Panc1 (cell line): ENCODE measurements around the gene PRND. TPM values are rescaled to one million over a fixed set of nuclear protein-coding genes. Genes with fewer than 3 reads are reported as not detected.

Source experiments
- ATAC-seq: fragments of 200-7000 bp; cut with Tn5 transposase; 2 replicates; pipeline ENCODE4 v1.9.1; 2020; ENCODE audit warnings: mild to moderate bottlenecking, moderate library complexity
- BruUV-seq: library from RNA; stranded (reverse); fragments of 400-500 nt; replicated peaks from 2 replicates; lab custom pipeline; 2021; lab: Mats Ljungman, UMichigan
- CTCF ChIA-PET: fragments of 300-600 bp; sonication (Branson Sonifier 250); formaldehyde crosslinking; loops from one replicate; lab custom pipeline; 2022; ENCODE audit warnings: antibody characterized with exemption; lab: Charles Lee
- POLR2A ChIA-PET: fragments of 300-600 bp; sonication (Branson Sonifier 250); formaldehyde crosslinking; loops from one replicate; lab custom pipeline; 2022; ENCODE audit warnings: antibody characterized with exemption; lab: Charles Lee
- DNase-seq: peaks from one replicate; pipeline ENCODE4 v3.0.0-alpha.2; 2010; ENCODE audit warnings: low read depth, low spot score
- H3K27ac ChIP-seq: 2 replicates; pipeline ENCODE4 v1.5.1; 2011; ENCODE audit warnings: mild to moderate bottlenecking, low read length, inconsistent platforms
- H3K27me3 ChIP-seq: fragments of 200-500 bp; sonication (Bioruptor generic); 2 replicates; pipeline ENCODE4 v1.6.0; 2014; ENCODE audit warnings: low read length, inconsistent platforms; ENCODE audit not compliant: control insufficient read depth, insufficient read depth
- H3K36me3 ChIP-seq: fragments of 200-500 bp; sonication (Bioruptor generic); 2 replicates; pipeline ENCODE4 v1.5.1; 2014; ENCODE audit warnings: inconsistent platforms, mild to moderate bottlenecking, low read length, moderate library complexity; ENCODE audit not compliant: control insufficient read depth, insufficient read depth
- H3K4me1 ChIP-seq: 2 replicates; pipeline ENCODE4 v1.5.1; 2011; ENCODE audit warnings: inconsistent platforms, mild to moderate bottlenecking, low read length, moderate library complexity; ENCODE audit not compliant: control insufficient read depth, insufficient read depth
- H3K4me3 ChIP-seq, 2 experiments: 2 replicates each; pipeline ENCODE4 v1.5.1; 2011 to 2012; ENCODE audit warnings: low read depth in 2 of 2, low read length in 2 of 2, mild to moderate bottlenecking in 2 of 2, inconsistent platforms in 1 of 2, moderate library complexity in 1 of 2
- H3K9me3 ChIP-seq: fragments of 200-500 bp; sonication (Bioruptor generic); 2 replicates; pipeline ENCODE4 v1.5.1; 2014; ENCODE audit warnings: low read depth, mild to moderate bottlenecking, inconsistent platforms, low read length, moderate library complexity; ENCODE audit not compliant: control insufficient read depth, insufficient read depth
- POLR2AphosphoS5 ChIP-seq: IDR thresholded peaks from 2 replicates; pipeline ENCODE4 v1.6.1; 2012; ENCODE audit warnings: mild to moderate bottlenecking, low read depth, low read length, moderate library complexity
- SIN3A ChIP-seq: IDR thresholded peaks from 2 replicates; pipeline ENCODE4 v1.6.1; 2012; ENCODE audit warnings: low read depth, mild to moderate bottlenecking, low read length, moderate library complexity, borderline replicate concordance; ENCODE audit not compliant: insufficient read depth
- TCF7L2 ChIP-seq: IDR thresholded peaks from 2 replicates; pipeline ENCODE4 v1.6.1; 2011; ENCODE audit warnings: mild to moderate bottlenecking, low read depth, low read length, inconsistent platforms
- in situ Hi-C: cut with HindIII; loops from 2 replicates; pipeline ENCODE4 v1.10.0; 2016; ENCODE audit warnings: low sequenced_read_pairs, low pct_unique_long_range_greater_than_20kb
- intact Hi-C: fragments of 100-400 bp; cut with micrococcal nuclease; formaldehyde crosslinking; loops from one replicate; pipeline ENCODE4 v1.10.0; 2022; ENCODE audit not compliant: unreplicated experiment
- total RNA-seq: library from RNA; stranded (reverse); gene quantifications from one replicate; pipeline ENCODE4 v1.2.1, GENCODE V29; 2021; ENCODE audit not compliant: unreplicated experiment
- TF ChIP-seq, protein P1 (sequence below), 2 experiments: IDR thresholded peaks; 2 replicates each; pipeline ENCODE4 v1.6.1; 2011 to 2012; ENCODE audit warnings: low read depth in 2 of 2, control low read depth in 1 of 2, low read length in 1 of 2, mild to moderate bottlenecking in 1 of 2, moderate library complexity in 1 of 2; ENCODE audit not compliant: insufficient read depth in 1 of 2
- TF ChIP-seq, protein P2 (sequence below): fragments of 450-650 bp; IDR thresholded peaks from 2 replicates; pipeline ENCODE4 v1.5.1; 2017; ENCODE audit warnings: mild to moderate bottlenecking

Gene PRND
- total RNA-seq, 1 experiment from 2014 or later = not detected

DNA sequence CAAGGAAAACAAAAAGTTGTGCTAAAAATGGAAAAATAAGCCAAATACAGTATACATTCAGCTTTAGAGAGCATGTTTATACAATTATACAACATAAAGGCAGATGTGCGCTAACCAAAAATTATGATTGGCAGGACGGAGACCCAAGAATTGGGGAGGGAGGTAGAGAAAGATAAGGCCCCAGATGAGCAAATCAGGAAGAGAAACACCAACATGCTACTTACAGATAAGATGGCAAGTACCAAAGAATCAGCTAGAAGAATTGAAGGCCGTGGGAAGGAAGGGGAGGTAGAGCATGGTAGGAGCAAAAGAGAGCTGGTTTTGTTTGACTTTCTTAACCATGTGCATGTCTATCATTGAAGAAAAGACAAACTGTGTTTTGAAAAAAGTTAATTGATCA lies 45.4 kb downstream of the PRND start:
- POLR2A ChIA-PET = interaction anchor here (0.6 kb wide), 1 partner anchor 168 kb away, joined by 3 read pairs; no protein-coding TSS in a partner anchor
- H3K27ac ChIP-seq = no peak overlapping the region
- H3K27me3 ChIP-seq = 0 out of 2 replicates have a peak, but pooled peaks cover 4% of the 10 kb centered on the region
- H3K9me3 ChIP-seq = peaks cover 5% of the 10 kb centered on the region; the same call in 1 of the 2 replicates
- H3K36me3 ChIP-seq = no peaks in the 10 kb centered on the region
- no TSS peak for BruUV-seq
- CTCF ChIA-PET = no interaction called here
- intact Hi-C loops = no loop called here
- H3K4me1 ChIP-seq = no peaks in the 10 kb centered on the region
- in situ Hi-C loops = no loop called here
- ATAC-seq (no peak), DNase-seq (no peak)
- H3K4me3 ChIP-seq = no peak overlapping the region
- TF ChIP-seq, protein P1, sequence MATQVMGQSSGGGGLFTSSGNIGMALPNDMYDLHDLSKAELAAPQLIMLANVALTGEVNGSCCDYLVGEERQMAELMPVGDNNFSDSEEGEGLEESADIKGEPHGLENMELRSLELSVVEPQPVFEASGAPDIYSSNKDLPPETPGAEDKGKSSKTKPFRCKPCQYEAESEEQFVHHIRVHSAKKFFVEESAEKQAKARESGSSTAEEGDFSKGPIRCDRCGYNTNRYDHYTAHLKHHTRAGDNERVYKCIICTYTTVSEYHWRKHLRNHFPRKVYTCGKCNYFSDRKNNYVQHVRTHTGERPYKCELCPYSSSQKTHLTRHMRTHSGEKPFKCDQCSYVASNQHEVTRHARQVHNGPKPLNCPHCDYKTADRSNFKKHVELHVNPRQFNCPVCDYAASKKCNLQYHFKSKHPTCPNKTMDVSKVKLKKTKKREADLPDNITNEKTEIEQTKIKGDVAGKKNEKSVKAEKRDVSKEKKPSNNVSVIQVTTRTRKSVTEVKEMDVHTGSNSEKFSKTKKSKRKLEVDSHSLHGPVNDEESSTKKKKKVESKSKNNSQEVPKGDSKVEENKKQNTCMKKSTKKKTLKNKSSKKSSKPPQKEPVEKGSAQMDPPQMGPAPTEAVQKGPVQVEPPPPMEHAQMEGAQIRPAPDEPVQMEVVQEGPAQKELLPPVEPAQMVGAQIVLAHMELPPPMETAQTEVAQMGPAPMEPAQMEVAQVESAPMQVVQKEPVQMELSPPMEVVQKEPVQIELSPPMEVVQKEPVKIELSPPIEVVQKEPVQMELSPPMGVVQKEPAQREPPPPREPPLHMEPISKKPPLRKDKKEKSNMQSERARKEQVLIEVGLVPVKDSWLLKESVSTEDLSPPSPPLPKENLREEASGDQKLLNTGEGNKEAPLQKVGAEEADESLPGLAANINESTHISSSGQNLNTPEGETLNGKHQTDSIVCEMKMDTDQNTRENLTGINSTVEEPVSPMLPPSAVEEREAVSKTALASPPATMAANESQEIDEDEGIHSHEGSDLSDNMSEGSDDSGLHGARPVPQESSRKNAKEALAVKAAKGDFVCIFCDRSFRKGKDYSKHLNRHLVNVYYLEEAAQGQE (IDR thresholded peaks at IDR 0.05; ENCODE audit: insufficient read depth in 1 of 2, low read depth in 2 of 2, low read length in 1 of 2) = no peak
- no peak for TF ChIP-seq POLR2AphosphoS5
- TF ChIP-seq SIN3A = no peak
- TF ChIP-seq, protein P2, sequence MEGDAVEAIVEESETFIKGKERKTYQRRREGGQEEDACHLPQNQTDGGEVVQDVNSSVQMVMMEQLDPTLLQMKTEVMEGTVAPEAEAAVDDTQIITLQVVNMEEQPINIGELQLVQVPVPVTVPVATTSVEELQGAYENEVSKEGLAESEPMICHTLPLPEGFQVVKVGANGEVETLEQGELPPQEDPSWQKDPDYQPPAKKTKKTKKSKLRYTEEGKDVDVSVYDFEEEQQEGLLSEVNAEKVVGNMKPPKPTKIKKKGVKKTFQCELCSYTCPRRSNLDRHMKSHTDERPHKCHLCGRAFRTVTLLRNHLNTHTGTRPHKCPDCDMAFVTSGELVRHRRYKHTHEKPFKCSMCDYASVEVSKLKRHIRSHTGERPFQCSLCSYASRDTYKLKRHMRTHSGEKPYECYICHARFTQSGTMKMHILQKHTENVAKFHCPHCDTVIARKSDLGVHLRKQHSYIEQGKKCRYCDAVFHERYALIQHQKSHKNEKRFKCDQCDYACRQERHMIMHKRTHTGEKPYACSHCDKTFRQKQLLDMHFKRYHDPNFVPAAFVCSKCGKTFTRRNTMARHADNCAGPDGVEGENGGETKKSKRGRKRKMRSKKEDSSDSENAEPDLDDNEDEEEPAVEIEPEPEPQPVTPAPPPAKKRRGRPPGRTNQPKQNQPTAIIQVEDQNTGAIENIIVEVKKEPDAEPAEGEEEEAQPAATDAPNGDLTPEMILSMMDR = no peak

DNA sequence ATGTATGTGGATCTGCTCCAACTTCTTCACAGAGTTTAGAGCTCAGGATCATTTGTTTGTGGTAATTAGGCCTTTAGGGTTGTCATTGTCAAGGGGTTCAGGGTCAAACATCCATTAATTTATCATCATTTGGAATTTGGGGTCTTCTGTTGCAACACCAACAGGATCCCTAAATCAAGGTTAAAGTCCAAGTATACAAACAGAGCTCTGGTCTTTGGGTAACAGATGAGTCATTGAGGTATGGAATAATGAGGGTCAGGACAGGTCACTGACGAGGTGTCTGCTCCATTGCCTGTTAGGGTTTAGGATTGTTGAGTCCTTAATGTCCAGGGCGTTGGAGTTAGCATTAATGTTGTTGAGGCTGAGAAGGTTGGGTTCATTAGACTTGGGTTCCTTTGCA lies 47.6 kb downstream of the PRND start:
- ChIA-PET CTCF (no interaction called here), POLR2A (no interaction called here)
- ATAC-seq (no peak), DNase-seq (no peak)
- no peaks in the 10 kb centered on the region for H3K4me1 ChIP-seq
- in situ Hi-C loops = no loop called here
- H3K27ac ChIP-seq = no peak overlapping the region
- no TSS peak for BruUV-seq
- 0 out of 2 replicates have a peak, but pooled peaks cover 4% of the 10 kb centered on the region for H3K27me3 ChIP-seq
- TF ChIP-seq TCF7L2 = no peak
- TF ChIP-seq, protein P1 (IDR thresholded peaks at IDR 0.05; ENCODE audit: insufficient read depth in 1 of 2, low read depth in 2 of 2, low read length in 1 of 2) = no peak
- TF ChIP-seq POLR2AphosphoS5 = no peak
- no peak for TF ChIP-seq SIN3A
- TF ChIP-seq, protein P2 = no peak
- no peaks in the 10 kb centered on the region for H3K36me3 ChIP-seq
- H3K4me3 ChIP-seq = no peak overlapping the region
- intact Hi-C loops = no loop called here
- peaks cover 5% of the 10 kb centered on the region; the same call in 1 of the 2 replicates for H3K9me3 ChIP-seq
